Ureter (tissue), 1 donor: ENCODE results near the gene CCT7. TPM values are rescaled to one million over a fixed set of nuclear protein-coding genes. Genes with fewer than 3 reads are reported as not detected.

Source experiments
- DNase-seq: peaks from one replicate; pipeline ENCODE4 v3.0.0-alpha.2; 2020; ENCODE audit warnings: low spot score
- total RNA-seq: library from RNA; stranded (reverse); gene quantifications from one replicate; pipeline ENCODE4 v1.2.4, GENCODE V29; 2023
- donor health status: DM: yes; HTN: yes; CAD: no.

CCT7 gene
- total RNA-seq, 1 donor from 2014 or later = 237 TPM

- peak; percentile 70 for DNase-seq
These were observed 59.5 kb downstream of the CCT7 start, which contains the start of gene EGR4 for GRCh38 chr2:73293534-73294171. TSS of gene EGR4 (minus strand) at chr2:73293548. CDS start at chr2:73293317, 231 bp downstream.

DNA sequence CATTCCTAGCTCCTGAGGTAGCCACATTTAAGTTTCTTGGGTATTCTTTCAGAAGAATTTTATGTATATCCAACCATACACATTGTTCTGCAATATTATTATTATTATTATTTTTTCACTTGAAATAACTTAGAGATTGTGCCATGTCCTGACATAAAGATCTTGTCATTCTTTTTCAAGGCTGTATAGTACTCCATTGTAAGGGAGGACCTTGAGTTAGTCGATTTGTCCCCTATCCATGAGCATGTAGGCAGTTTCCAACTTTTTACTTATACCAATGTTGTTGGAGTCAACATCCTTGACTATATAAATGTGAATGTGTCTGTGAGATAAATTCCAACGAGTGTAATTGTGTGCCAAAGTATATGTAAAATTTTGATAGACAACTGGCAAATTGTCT is 60.1 kb downstream of the CCT7 start:
- no peak for DNase-seq

DNA sequence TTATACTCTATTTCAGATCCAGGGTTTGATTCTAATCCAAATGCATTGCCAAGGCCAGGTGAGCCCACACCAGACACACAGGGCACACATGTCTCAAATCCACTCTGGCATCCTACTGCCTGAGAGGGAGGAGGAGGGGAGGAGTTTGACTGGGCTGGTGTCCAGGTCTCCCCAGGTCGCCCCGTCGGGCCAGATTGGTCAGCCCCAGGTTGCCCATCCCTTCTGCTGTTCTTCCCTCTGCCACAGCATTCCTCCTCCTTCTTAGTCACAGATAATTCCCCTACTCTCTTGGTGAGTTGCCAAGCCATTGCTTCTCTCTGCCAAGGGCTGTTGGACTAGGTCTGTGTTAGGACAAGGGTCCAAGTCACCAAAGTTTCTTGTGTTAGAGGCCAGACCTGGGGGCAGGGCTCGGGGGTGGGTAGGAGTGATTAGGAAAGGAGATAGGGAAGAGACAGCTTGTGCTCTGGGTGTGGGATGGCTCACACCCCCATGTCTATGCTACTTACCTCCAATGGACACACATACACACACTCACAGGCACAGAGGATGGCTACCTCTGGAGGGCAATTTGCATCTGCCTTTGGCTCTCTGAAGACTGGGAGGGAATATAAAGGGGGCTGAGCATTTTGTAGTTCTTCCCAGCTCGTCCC is 61.8 kb downstream of the CCT7 start:
- no peak for DNase-seq

- no peak for DNase-seq
These were observed 63.0 kb downstream of the CCT7 start for GRCh38 chr2:73297151-73297559.

DNA sequence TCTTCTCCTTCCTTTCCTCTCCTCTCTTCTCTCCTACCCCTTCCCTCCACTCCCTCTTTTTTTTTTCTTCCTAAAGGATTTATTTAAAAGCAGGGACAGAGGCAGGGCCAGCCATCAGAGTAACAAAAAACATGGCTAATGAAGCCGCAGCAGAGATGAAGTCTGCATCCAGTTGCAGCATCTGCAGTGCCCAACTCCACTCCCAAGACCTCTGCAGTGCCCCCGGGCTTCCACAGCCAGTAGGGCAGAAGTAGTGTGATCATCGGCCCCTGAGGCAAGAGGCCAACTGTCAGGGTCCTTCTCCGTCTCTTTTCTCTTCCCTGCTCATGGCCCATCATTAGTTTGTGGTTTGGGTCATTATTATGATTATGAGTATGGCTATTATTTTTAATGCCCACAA is 63.5 kb downstream of the CCT7 start:
- DNase-seq = no peak

DNA sequence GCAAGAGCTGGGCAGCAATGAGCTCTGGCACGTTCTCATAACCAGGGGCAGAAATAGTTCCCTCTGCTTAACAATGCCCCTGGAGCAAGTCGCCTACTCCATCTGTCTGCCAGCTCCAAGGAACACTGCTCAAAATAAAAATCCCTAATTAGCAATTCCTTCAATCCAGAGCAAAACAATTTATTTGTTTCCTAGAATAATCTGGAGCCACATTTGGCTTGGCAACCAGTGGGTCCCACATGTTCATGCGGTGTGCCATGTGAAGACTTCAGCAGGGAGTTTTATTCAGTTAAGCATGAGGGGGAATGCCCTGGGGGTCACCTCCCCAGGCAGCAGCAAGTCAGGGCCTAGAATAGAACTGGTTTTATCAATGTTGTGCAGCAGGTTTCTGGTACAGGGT is 66.8 kb downstream of the CCT7 start:
- no peak for DNase-seq

DNA sequence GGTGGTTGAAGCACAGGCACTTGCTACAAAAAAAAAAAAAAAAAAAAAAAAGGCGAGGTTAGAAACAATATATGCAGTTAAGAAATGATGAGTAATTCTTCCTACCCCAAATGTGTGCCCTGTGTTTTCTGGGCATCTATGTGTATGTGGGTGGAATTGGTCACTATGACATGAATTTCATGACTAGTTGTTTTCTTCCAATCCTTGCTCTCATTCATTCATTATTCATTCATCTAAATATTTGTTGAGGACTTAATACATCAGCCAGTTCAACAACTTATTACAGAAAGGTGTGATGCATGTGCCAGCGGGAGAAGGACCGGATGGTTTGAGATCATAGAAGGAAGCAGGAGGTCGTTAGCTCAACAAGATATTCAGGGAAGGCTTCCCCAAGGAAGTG is 67.5 kb downstream of the CCT7 start:
- no peak for DNase-seq

Other genes starting within 250 kb of the CCT7 start
- 28.6 TPM for gene SFXN5, start 162.6 kb upstream of the CCT7 start, total RNA-seq
- 26.1 TPM for gene RAB11FIP5, start 121.4 kb upstream of the CCT7 start, total RNA-seq
- not detected for gene NOTO, start 31.7 kb upstream of the CCT7 start, total RNA-seq
- 36.3 TPM for gene SMYD5, start 20.1 kb upstream of the CCT7 start, total RNA-seq
- 19.1 TPM for gene PRADC1, start 1.1 kb upstream of the CCT7 start, total RNA-seq
- gene FBXO41, start 50.2 kb downstream of the CCT7 start, total RNA-seq = 6.6 TPM
- not detected for gene EGR4, start 59.2 kb downstream of the CCT7 start, total RNA-seq
- 36.3 TPM for gene ALMS1, start 151.5 kb downstream of the CCT7 start, total RNA-seq